OCI-LY1 (cell line): Measurements from ENCODE around the gene CHST10.

ENCODE experiments used
- CTCF ChIP-seq: fragments of 200-600 bp; sonication (generic), shearing (Covaris generic); IDR thresholded peaks from 2 replicates; pipeline ENCODE4 v1.5.1; 2017; ENCODE audit warnings: mild to moderate bottlenecking, antibody characterized with exemption, low read length, moderate library complexity, mixed read lengths
- EZH2 ChIP-seq: fragments of 200-600 bp; sonication (generic), shearing (Covaris generic); IDR thresholded peaks from 2 replicates; pipeline ENCODE4 v1.8.0; 2017; ENCODE audit warnings: borderline replicate concordance, mixed run types, mild to moderate bottlenecking, antibody characterized with exemption, low read length, moderate library complexity, mixed read lengths

DNA sequence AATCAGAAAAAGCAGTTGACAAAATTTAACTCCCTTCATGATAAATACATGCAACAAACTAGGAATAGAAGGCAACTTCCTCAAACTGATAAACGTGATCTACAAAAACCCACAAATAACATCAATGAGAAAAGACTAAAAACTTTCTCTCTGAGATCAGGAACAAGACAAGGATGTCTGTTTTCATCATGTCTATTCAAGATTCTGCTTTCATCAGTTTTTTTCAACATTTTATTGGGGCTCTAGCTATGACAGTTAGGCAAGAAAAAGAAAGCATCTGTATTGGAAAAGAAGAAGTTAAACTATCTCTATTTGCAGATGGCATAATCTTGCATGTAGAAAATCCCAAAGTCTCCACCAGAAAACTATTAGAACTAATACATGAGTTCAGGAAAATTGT lies 12.3 kb upstream of the CHST10 start:
- TF ChIP-seq CTCF (no peak), EZH2 (no peak)
